ENCODE measurements around the gene DDX18. TPM values are rescaled to one million over a fixed set of nuclear protein-coding genes. Genes with fewer than 3 reads are reported as not detected.

Gene DDX18
- total and polyA plus RNA-seq, 10 of the 15 experiments (the other 5 are each of a cell fraction or from before 2014, with no cell fraction given) = 54.3 to 110 (median 74.9) TPM

DNA sequence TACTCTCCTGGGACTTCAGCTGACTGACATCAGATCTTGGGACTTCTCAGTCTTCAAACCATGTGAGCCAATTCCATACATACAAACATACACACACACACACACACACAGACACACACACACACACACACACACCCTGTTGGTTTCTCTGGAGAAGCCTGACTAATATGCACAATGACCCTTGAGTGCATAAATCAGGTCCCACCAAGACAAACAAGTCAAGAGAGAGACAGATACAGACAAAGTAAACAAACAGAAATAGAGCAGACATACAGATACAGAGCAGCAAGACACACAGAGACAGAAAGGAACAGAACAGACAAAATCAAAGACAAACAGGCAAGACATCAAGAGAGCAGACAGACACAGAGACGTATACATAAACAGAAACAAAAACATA, 43.8 kb upstream of the DDX18 start:
- 0% methylated on average over 1 of the region's 1 CpG for WGBS (ENCODE audit: insufficient coverage, insufficient replicate concordance, low lambda C conversion rate, missing lambda C conversion rate)
- intact Hi-C loops (cut with micrococcal nuclease; ENCODE audit: unreplicated experiment) = loop anchor here (5.0 kb wide), 1 partner anchor 1258 kb away; no protein-coding TSS in a partner anchor
- Histone ChIP-seq H2AFZ (ENCODE audit: control insufficient read depth, low read depth, low read length) (no peak overlapping the region), H3K36me3 (ENCODE audit: control insufficient read depth in 2 of 2, insufficient read depth in 2 of 2, low read length in 1 of 2) (no peaks in the 10 kb centered on the region), H3K4me2 (ENCODE audit: control insufficient read depth, insufficient read depth) (no peak overlapping the region), H3K9me3 (replicated peaks; ENCODE audit: control insufficient read depth, insufficient read depth, low read length) (no peaks in the 10 kb centered on the region), H3K4me1 (ENCODE audit: control insufficient read depth, insufficient read depth, low read length) (no peaks in the 10 kb centered on the region), H3K79me2 (ENCODE audit: control insufficient read depth, insufficient read depth, low read length) (no peaks in the 10 kb centered on the region), H4K20me1 (ENCODE audit: control insufficient read depth, insufficient read depth) (no peaks in the 10 kb centered on the region), H3K27ac (ENCODE audit: control insufficient read depth, insufficient read depth) (no peak overlapping the region), H3K9ac (ENCODE audit: control insufficient read depth, insufficient read depth, low read length) (no peak overlapping the region), H3K4me3 (no peak overlapping the region), H3K27me3 (replicated peaks in 1 of 2; ENCODE audit: control insufficient read depth in 2 of 2, insufficient read depth in 2 of 2, low read length in 1 of 2) (no peaks in the 10 kb centered on the region)
- ChIA-PET SMC1A (ENCODE audit: uncharacterized antibody, unreplicated experiment) (interaction anchor here (1.6 kb wide), 1 partner anchor 300 kb away, joined by 5 read pairs; no protein-coding TSS in a partner anchor), RAD21 (ENCODE audit: unreplicated experiment) (no interaction called here), POLR2A (no interaction called here), CTCF (interaction anchor here (0.8 to 3.1 kb wide), 6 partner anchors 15 to 1074 kb away, joined by 3 to 16 read pairs (median 4); no protein-coding TSS in a partner anchor)
- no peak for TF ChIP-seq NR2C1 (IDR thresholded peaks at IDR 0.05)
- no peak for TF ChIP-seq ZBED1 (IDR thresholded peaks at IDR 0.05; ENCODE audit: borderline replicate concordance)
- TF ChIP-seq POLR2AphosphoS2 (IDR thresholded peaks at IDR 0.05; ENCODE audit: low read depth, low read length) = no peak
- TF ChIP-seq MYC (IDR thresholded peaks at IDR 0.05; ENCODE audit: insufficient read depth, insufficient read length, insufficient replicate concordance, low read length, severe bottlenecking) = no peak
- no peak for TF ChIP-seq IKZF2 (IDR thresholded peaks at IDR 0.05)
- no peak for TF ChIP-seq RELA (IDR thresholded peaks at IDR 0.05; ENCODE audit: borderline replicate concordance, partially characterized antibody)
- no peak for TF ChIP-seq ATF7 (IDR thresholded peaks at IDR 0.05; ENCODE audit: low read depth)
- TF ChIP-seq BCL11A (IDR thresholded peaks at IDR 0.05; ENCODE audit: low read depth, low read length) = no peak
- no peak for TF ChIP-seq POLR2A (IDR thresholded peaks at IDR 0.05; ENCODE audit: low read depth, low read length)
- no TSS peak for BruUV-seq (replicated peaks)
- FAIRE-seq (no peak), ATAC-seq (no peak), DNase-seq (ENCODE audit: low read depth, low spot score) (no peak)
- in situ Hi-C loops (cut with MboI) = loop anchor here (25.0 kb wide), 1 partner anchor 1258 kb away; no protein-coding TSS in a partner anchor
